NCI-H510A (cell line): ENCODE results near the gene WWC2.
"Not testable (repeated sequence)": the region's sequence is repeated elsewhere in the genome, so short reads cannot be mapped to it uniquely, and the experiment has no call there.

Experiments used
- DNase-seq: peaks from one replicate; lab custom pipeline; 2025; lab: John Stamatoyannopoulos, UW

The WWC2 gene

DNA sequence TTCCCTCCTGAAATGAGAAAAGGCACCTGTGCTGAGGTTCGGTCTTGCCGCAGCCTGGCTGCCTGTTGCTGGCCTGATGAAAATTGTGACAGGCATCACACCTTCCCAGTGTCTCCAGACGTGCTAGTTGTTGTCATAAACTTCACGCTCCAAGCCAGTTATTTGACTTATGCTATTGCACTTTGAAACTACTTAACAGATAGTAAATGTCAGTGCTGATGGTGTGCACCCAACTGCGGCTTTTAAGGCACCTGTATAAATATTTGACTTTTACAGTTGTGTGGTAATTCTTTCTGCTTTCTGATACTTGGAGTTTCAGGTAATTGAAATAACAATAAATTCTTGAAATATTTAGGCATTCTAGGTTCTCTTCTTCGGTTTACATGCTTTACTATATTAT lies 1.8 kb downstream of the WWC2 start:
- DNase-seq: no peak

DNA sequence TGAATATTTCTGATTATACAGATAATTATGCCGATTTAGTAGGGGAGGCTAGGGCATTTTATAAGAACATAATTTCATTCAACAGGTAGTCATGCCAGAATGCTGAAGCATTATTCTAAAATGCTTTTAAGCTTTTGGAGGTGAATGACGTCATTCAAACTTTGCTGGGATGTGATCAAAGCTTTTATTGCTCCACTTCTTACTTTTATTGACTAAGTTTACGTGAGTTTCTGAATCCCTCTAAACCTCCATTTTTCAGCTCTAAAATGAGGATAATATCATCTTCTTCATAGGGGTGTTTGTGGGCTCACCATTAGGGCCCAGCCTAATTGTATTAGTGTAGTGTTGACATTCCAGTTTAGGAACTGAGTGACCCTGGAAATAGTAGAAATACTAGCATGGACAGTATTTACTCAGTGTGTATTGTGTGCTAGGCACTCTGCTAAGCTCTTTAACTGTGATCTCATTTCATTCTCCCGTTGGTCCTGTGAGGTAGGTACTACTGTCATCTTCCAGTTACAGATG lies 3.0 kb downstream of the WWC2 start:
- no peak for DNase-seq

DNA sequence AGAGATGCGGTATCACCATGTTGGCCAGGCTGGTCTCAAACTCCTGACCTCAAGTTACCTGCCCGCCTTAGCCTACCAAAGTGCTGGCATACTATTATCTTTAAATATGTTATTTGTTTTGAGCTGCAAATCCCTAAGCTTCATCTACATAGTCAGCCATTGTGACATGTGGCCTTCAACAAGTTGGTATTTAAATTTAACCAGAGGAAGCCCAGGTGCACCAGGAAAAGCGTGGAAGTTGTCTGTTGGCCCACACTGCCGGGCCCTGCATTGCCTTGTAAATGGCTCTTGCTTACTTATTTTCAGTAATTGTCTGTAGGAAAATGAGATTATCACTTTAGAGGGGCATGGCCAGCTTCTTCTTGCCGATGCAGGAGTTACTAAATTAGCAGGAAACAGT lies 6.0 kb downstream of the WWC2 start:
- DNase-seq: no peak

DNA sequence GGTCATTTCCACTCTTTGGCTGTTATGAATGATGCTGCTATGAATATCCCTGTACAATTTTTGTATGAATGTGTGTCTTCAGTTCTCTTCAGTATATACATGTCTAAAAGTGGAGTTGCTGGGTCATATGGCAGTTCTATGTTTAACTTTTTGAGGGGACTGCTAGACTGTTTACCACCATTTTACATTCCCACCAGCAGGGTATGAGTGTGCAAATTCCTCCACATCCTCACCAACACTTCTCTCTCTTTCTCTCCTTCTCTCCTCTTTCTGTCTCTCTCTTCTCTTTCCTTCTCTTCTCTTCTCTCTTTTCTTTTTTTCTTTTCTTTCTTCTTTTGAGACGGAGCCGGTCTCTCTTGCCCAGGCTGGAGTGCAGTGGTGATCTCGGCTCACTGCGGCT lies 7.8 kb downstream of the WWC2 start:
- no peak for DNase-seq

DNA sequence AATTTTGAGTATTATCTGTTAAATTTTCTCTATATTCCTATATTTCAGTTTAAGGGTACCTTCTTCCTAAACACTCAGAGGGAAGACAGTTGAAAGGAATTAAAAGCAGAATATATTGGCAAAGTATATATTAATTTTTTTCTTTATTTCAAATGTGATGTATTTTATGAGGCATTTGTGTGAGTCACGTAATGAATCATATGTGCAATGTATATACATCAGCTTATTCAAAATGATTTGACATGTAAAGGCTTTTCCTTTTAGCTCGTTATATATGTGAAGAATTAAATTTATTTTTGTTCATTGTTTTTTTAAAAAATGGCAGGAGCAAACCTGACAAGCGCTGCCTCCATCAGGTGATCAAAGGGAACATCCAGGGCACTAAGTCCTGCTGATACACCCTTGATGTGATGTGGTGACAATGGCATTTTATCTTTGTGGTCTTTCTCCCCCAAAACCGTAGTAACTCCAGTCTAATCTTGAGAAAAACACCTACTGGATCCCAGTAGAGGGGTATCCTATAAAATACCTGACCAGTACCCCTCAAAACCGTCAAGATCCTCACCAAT lies 8.9 kb downstream of the WWC2 start:
- DNase-seq: no peak

DNA sequence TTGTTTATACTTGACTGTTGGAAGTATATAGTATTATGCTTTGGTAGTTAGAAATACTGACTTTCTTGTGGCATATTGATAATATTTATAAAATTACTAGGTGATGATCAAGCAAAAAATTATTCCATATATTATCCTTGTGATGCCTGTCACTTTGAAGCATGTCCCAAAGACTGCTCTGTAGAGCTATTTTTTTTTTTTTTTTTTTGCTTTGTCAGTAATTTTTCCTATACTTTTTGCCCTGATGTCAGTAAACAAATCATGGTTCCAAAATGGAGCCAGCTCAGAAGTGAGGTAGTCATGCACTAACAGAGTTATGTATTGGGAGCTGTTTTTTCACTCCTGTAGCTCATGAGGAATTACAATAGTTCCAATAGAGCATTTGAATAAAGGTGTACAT lies 11.2 kb downstream of the WWC2 start:
- no peak for DNase-seq

DNA sequence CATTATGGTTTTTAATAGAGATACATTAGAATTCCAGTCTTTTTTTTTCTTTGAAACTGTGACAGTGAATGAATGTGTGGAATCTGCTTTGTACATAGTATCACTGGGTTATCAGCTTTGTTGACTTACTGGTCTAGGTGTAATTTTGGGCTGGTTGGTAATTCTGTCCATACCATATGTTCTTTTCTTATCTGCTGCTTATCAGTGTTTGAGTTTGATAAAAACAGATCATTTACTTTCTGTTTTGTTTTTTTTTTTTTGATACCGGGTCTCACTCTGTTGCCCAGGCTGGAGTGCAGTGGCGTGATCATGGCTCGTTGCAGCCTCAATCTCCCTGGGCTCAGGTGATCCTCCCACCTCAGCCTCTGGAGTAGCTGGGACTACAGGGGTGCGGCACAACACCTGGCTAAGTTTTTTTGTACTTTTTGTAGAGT lies 12.4 kb downstream of the WWC2 start:
- no peak for DNase-seq

DNA sequence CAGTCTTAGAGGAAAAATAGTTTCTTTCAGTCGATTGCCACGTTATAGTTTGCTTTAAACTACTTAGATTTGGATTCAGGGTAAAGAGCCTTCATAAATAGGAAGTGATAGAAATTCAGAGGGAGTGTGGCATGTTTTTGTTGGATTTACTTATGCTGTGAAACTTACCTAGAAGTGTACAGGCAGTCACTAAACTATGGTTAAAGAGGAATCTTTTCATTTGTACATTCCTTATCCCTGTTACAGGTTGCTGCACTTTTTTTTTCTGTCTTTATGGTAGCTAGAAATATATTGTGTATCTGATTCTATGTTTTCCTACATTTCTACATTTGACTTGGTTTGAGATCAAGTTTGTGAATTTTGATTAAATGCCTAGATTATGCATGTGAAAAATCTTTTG lies 19.1 kb downstream of the WWC2 start:
- DNase-seq: no peak

DNA sequence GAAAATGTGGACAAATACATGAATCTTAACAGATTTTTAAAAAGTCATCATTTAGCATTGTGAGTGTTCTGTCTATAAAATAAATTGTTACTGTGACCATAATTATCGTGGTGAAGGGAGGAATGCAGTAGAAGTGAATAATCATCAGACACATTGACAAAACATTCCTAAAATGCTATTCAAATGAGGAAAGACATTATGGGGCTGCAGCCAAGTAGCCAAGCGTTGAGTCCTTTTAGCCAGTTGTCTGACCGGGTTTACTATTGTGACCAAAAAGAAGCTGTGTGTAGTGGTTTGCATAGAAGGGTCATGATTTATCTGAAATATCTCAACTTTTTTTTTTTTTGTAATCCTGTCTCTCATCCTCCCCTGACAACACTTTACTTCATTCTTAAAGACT lies 19.5 kb downstream of the WWC2 start:
- no peak for DNase-seq

DNA sequence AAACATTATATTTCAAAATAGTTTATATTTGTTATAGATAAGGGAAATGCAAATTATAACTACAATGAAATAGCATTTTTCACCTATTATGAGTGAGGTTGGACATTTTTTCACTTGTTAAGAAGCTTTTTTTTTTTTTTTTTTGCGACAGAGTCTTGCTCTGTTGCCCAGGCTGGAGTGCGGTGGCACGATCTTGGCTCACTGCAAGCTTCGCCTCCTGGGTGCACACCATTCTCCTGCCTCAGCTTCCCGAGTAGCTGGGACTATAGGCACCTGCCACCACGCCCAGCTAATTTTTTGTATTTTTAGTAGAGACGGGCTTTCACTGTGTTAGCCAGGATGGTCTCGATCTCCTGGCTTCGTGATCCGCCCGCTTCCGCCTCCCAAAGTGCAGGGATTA lies 22.6 kb downstream of the WWC2 start:
- not testable (repeated sequence) for DNase-seq

DNA sequence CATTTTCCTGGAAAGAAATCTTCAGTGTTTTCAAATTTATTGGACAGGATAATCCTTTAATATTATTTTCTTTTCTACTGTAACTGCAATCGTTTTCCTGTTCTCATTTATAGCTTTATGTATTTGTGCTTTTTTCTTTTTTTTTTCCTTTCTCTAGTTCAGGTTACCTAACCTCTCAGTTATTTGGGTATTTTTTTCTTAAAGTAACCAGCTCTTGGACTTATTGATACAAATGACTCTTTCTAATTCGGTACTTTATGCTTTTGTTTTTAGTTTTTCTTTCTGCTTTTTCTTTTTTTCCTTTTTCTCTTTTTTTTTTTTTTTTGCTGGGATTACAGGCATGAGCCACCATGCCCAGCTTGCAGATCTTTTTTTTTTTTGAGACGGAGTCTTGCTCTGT lies 25.2 kb downstream of the WWC2 start:
- no peak for DNase-seq

DNA sequence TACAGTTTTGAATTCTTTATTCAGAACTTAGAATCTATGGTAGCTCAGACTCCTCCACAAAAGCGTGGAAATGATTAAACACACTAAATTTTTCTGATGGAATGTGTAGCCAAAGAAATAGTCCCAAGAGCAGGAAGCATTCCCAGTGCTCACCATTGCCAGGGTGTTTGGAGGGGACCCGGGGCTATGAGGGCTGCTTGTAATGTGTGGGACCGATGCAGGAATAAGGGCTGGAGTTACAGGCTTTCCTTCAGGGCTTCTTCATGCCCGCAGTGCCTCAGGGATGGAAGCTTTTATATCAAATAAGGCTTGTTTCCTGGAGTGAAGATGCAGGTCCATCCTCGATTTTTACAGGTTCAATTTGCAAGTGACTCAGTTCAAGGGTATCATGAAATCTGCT lies 25.8 kb downstream of the WWC2 start:
- DNase-seq: no peak

DNA sequence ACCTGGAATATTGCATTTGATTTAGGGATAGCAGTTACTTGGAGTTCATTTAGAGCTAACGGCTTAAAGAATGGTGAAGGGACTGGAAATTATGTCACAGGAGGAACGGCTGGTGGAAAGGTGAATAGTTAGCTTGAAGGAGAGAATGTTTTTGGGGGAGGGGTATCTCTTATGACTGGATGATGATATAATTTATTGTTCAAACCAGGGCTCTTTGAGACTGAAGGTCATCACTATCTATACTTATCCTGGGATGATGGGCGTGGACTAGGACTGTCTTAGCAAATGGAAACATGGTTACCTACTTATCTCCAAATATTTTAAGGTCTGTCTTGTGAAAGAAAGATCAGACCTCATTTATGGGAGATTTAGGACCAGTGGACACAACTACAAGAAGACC lies 30.1 kb downstream of the WWC2 start:
- no peak for DNase-seq

DNA sequence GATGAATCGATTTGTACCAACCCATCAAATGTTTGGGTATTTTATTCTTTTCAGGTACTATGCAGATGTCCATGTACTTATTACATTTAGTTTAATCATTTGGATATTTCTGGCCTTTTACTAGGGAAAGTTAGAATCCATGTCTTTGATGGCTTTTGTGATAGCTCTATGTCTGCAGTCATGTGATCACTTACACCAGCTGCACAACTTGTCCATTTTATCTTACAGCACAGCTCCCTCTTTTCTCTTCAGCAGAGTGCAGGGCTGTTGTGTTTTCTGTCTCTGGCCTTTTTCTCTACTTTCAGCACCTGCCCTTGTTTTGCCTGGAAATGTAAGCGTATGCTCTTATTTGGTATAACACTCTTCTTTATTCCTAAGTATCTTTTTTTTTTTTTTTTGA lies 30.6 kb downstream of the WWC2 start:
- no peak for DNase-seq

DNA sequence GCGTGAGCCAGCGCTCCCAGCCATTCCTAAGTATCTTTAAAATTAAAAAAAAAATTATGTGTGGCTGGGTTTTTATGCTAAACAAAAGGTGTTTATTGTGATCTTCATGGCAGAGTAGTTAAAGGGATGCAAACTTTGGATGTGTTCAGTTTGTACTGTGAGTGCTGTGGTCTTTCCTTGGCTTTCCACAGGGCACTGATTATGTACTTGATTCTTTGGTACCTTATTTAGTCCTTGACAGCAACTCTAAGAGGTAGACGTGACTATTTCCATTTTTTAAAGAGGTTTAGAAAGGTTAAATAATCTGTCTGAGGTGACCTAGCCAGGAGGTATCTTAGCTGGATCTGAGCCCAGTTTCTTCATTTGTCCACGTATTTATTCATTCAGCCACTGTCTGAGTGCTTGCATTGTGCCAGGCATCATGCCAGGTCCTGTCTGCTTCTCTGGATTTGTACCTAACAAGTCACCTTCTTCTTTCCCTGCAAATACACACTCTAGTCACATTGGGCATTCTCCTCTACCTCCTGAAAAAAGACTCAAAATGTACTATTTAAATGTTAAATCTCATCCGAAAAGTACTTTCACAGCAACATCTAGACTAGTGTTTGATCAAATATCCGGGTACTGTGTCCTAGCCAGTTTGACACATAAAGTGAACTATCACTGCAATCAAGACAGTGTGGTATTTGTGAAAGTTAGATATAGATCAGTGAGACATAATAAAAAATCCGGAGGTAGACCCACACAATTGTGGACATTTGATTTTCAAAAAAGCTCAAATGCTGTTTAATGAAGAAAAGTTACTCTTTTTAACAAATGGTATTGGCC lies 31.5 kb downstream of the WWC2 start:
- no peak for DNase-seq

DNA sequence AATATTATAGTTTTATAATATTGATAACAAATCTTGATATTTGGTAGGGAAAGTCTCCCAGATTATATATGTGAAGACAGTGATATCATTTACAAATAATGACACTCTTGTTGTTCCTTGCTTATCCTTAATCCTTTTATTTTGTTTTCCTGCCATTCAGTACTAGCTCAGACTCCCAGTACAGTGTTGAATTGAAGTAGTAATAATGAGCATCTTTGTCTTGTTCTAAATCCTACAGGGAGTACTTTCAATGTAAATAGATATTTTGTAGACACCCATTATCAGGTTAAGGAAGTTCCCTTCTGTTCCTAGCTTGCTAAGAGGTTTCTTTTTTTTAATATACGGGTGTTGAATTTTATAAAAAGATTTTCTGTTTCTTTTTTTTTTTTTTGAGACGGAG lies 33.0 kb downstream of the WWC2 start:
- no peak for DNase-seq

DNA sequence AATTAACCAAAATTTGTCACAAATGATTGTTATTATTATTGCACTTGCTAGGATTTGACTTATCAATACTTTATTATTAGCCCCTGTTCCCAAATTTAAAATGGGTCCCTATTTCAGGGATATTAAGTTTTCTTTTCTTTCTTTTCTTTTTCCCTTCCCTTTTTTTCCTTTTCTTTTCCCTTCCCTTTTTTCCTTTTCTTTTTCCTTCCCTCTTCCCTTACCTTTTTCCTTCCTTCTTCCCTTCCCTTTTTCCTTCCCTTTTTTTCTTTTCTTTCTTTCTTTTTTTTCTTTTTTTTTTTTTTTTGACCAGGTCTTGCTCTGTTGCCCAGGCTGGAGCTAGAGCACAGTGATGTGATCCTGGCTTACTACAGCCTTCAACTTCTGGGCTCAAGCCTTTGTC lies 33.8 kb downstream of the WWC2 start:
- DNase-seq: no peak

DNA sequence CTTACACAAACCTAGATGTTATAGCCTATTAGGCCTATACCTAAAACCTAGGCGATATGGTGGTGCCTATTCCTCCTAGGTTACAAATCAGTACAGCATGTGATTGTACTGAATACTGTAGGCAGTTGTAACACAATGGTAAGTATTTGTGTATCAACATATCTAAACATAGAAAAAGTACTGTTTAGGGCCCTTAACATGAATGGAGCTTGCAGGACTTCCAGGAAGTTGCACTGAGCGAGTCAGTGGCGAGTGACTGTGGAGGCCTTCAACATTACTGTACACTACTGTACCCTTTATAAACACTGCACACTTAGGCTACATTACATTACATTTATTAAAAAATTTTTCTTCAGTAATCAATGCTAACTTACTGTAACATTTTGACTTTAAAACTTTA lies 37.8 kb downstream of the WWC2 start:
- no peak for DNase-seq

DNA sequence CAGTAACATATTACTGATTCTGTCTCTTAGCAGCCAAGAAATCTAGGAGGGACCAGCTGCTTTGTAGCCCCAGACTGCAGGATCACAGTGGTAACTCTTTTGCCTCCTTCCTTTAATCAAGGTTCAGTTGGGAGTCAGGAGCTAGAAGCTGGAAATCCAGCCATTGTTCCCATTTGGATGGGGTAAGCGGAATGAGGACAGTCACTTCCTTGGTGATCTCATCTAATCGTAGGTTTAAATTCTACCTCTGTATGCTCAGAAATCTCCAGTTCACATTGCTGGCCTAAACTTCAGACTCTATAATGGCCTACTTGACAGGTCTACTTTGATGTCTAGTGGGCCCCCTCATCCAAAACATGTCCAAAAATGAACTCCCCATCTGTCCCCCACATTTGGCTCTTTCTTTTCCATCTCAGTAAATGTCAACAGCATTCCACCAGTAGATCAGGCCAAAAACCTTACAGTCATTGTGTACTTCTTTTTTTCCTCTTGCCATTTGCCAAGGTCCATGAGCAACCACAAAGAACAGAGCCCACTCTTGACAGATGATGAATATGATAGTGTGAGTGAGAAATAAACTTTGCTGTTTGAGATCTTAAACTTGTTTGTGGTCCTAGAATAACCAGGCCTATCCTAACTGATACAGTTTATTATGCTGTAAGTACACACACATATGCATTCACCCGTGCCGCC lies 40.1 kb downstream of the WWC2 start:
- DNase-seq: no peak

DNA sequence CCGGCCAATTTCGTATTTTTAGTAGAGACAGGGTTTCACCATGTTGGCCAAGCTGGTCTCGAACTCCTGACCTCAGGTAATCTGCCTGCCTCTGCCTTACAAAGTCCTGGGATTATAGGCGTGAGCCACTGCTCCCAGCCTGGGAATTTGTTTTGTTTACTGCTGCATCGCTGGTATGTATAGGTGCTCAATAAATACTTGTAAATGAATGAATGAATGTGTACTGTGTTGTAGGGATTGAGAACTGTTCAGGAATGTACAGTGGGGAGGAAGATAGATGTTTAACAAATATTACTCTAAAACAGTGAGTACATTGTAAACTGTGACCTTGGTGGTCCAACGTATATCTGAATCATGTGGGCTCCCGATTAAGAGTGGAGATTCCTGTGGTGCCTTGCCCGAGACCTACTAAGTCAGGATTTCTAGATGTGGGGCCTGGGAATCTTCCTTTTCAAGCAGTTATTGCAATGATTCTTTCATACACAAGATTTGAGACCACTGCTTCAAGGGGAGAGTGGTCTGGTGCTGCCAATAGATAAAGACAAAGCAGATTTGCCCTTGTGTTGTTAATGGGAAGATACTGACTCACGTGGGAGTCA lies 41.0 kb downstream of the WWC2 start:
- no peak for DNase-seq

DNA sequence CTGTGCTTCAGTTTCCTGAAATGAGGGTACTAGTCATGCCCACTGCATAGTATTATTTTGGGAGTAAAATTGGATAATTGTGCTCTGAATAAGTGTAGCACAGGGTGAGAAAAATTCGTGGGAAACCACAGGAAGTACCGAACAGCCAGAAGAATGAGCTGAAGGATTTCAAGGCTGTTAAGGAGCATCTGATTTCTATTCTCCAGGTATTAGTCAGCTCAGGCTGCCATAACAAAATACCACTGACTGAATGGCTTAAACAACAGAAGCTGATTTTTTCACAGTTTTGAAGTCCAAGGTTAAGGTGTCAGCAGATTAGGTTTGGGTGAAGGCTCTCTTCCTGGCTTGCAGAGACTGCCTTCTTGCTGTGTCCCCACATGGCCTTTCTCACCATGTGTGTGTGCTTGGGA lies 41.9 kb downstream of the WWC2 start:
- DNase-seq: no peak

DNA sequence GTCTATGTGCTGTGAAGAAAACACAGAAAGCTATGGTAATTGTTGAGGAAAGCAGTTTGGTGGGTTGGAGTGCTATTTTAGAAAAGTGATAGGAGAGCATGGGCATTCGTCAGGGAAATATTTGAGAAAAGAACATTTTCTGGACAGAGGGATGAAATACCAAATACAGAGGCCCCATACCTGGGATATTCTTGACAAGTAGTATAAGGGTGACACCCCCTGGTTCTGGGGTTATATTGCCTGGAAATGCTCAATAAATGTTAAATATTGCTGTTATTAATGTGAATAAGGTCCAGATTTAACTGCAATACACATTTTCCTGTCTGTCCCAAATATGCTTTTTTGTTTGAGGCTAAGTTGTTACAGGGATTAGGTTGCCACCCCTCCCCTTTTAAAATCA lies 42.9 kb downstream of the WWC2 start:
- no peak for DNase-seq
